ENCODE measurements around the gene RACGAP1.

Gene RACGAP1

DNA sequence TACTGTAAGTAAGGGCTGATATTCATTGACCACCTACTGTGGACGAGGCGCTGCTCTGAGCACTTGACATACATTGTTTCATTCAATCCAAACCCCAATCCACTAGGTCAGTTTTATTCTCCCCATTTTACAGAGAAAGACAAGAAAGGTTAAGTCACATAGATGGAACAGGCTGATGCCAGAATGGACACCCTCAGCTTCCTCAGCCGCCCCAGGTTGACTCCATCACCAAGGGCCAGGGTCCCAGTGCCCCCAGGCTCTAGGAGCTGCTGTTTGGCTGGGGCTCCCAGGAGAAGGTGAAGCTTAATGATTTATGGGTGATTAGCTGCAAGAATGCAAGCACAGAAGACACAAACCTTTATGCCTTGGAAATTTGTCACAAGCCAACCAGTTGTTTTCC lies 75.4 kb downstream of the RACGAP1 start:
- no peak overlapping the region for H3K4me3 ChIP-seq (ENCODE audit: low read length)
- TF ChIP-seq ZNF274 (IDR thresholded peaks at IDR 0.05; ENCODE audit: low read depth, low read length): no peak

DNA sequence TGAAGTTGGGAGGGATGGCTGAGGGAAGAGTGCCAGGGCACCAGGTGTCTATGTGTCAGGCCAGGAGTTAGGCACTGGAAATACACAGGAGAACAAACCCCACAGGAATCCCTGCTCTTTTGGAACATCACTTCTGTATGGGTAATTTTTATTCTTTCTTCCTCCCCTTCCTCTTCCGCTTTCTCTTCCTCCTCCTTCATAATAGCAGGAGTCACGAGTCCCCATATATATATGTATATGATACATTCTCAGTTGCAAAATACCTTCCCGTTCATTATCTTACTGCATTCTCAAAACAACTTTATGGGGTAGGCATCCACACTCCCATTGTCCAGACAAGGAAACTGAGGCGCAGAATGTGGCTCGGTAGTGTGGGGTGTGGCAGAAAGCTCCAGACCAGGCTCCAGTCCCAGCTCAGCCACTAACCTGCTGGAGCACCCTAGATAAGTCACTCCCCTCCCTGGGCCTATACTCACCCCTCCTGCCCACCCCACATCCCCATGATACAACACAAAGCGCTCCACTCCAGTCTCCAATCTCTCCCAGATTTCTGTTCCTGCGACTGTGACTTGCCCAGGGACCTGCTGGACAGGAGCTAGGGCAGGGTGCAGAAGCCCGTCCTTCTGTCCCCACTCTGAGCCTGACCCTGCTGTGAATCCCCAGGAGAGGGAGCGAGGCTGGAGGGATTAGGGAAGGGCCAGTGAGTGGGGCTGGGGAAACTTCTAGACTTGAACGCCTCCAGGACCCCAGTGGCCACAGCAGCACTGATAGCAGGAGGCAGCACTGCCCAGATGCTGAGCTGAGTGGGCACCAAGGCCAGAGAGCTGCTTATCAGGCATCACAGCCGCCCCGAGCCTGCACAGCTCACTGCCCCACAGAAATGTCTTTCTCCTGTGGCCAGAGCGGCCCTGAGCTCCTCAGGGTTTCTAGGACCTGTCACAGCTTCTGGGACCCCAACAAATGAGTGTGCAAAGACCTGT lies 76.1 kb downstream of the RACGAP1 start:
- TF ChIP-seq ZNF274 (IDR thresholded peaks at IDR 0.05; ENCODE audit: low read depth, low read length): no peak
- H3K4me3 ChIP-seq (ENCODE audit: low read length): no peak overlapping the region

- no peak overlapping the region for H3K4me3 ChIP-seq (ENCODE audit: low read length)
- TF ChIP-seq ZNF274 (IDR thresholded peaks at IDR 0.05; ENCODE audit: low read depth, low read length): no peak
These were observed 77.6 kb downstream of the RACGAP1 start for GRCh38 chr12:49947593-49948226.

- no peak for TF ChIP-seq ZNF274 (IDR thresholded peaks at IDR 0.05; ENCODE audit: low read depth, low read length)
- no peak overlapping the region for H3K4me3 ChIP-seq (ENCODE audit: low read length)
These were observed 78.8 kb downstream of the RACGAP1 start for GRCh38 chr12:49946497-49946896.

DNA sequence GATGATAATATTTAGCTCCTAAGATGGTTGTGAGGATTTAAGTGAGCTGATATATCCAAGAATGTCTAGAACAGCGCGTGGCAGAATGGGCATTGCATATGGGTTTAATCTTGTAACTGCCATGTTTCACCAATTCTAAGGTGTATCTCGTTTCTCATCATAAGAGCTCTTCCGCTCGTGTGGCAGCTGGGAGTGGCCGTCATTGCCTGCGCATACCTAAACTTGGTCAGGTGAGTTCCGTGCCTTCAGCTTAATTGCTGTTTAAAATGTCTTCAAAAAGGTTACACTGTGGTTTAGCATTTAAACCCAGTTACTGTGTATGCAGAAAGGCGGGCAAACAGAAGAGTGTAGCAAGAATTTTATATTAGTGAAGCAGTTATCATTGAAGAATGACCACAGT lies 79.2 kb downstream of the RACGAP1 start:
- TF ChIP-seq ZNF274 (IDR thresholded peaks at IDR 0.05; ENCODE audit: low read depth, low read length): no peak
- no peak overlapping the region for H3K4me3 ChIP-seq (ENCODE audit: low read length)

DNA sequence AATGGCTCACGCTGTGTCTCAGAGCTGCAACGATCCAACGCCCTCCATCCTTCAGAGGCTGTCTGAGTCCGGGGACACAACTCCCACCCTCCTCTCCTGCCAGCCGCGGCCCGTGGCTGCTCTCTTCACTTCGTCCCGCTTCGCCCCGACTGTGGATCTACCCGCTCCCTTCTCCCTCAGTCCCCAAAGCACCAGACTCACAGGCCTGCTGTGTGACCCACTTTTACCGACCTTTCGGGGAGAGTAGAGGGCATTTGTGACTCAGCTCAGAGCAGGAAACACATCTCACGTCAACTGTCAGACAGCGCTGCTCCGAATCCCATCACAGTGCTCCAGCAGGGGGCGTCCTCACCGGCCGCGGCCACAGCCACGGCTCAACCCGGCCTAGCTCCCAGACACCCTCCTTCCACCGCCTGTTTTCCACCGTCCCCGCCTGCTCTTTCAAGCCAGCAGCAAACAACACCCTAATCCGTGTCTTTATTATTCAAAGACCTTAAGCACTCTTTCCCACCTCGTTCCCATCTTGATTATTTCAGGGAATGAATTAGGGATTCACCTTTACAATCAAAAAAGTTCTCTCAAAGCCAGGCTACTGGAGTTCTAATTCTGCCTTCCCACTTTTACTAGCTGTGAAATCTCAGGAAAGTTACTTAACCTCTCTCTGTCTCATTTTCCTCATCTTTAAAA lies 79.8 kb downstream of the RACGAP1 start:
- H3K4me3 ChIP-seq (ENCODE audit: low read length): no peak overlapping the region

DNA sequence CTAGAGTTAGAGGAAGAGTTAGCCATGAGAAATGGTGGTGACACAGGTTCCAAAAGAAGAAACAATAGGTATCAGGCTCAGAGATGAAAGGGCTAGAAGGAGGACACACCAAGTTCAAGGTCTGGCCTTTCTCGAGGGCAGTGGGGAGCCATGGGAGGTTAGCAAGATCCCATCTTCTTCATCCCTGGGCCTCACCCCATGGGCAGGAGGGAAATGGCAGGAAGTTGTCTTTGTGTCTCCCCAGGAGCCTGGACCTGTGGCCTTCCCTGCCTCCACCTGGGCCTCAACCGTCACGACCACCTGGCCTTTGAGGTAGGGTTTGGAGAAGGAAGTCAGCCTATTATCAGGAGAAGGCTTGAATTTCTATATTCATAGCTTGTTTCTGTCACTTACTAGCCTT lies 80.6 kb downstream of the RACGAP1 start:
- no peak overlapping the region for H3K4me3 ChIP-seq (ENCODE audit: low read length)
- TF ChIP-seq ZNF274 (IDR thresholded peaks at IDR 0.05; ENCODE audit: low read depth, low read length): no peak

More for the DNA sequence above, 79.8 kb downstream of the RACGAP1 start:
- no peak for TF ChIP-seq ZNF274 (IDR thresholded peaks at IDR 0.05; ENCODE audit: low read depth, low read length)

- no peak overlapping the region for H3K4me3 ChIP-seq (ENCODE audit: low read length)
- no peak for TF ChIP-seq ZNF274 (IDR thresholded peaks at IDR 0.05; ENCODE audit: low read depth, low read length)
These were observed 81.2 kb downstream of the RACGAP1 start for GRCh38 chr12:49944046-49944445.

- no peak for TF ChIP-seq ZNF274 (IDR thresholded peaks at IDR 0.05; ENCODE audit: low read depth, low read length)
- no peak overlapping the region for H3K4me3 ChIP-seq (ENCODE audit: low read length)
These were observed 81.7 kb downstream of the RACGAP1 start for GRCh38 chr12:49943625-49943960.

DNA sequence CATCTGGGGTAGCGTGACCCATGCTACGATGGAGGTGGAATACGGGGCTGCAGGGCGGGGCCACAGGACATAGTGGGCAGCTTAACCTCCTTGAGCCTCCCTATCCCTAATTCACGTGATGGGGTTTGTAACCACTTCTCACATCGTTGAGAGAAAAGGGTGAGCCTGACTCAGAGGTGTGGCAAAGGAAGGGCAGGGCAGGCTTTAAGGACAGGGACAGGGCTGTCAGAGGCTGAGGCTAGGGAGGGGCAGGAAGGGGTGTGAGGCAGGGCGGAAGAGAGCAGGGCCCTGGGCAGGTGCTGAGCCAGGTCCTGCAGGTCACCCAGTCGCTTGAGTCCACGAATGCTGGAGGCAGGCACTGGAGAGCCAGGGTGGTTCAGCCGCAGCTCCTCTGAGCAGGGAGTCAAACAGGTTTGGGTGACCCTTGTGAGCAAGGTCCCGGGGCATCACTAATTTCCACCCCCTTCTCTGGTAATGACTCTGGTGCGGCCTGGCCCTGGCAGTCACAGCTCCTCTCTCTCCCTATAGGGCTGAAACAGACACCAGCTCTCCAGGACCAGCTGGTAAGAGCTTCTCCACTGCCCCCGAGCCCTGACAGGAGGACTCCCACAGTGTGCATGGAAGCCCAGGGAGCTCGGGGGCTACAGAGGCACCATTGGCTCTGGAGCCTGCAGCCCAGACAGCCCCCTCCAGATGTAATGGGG lies 82.2 kb downstream of the RACGAP1 start:
- H3K4me3 ChIP-seq (ENCODE audit: low read length): no peak overlapping the region
- no peak for TF ChIP-seq ZNF274 (IDR thresholded peaks at IDR 0.05; ENCODE audit: low read depth, low read length)

DNA sequence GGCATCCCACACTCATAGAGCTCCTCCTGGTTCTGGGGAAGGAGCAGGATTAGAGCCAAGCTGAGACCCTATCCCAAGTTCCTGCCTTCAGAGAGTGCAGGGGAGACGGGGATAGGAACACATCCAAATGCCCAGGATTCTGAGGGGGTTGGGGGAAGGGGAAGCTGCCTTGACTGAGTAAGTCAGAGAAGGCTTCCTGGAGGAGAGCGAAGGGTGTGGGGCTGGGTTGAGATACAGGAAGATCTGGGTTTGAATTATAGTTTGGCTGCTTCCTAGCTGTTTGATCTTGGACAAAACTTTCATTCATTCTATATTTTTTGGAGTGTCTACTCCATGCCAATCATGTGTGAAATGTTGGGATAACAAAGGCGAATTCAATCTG lies 82.8 kb downstream of the RACGAP1 start:
- no peak for TF ChIP-seq ZNF274 (IDR thresholded peaks at IDR 0.05; ENCODE audit: low read depth, low read length)
- no peak overlapping the region for H3K4me3 ChIP-seq (ENCODE audit: low read length)

DNA sequence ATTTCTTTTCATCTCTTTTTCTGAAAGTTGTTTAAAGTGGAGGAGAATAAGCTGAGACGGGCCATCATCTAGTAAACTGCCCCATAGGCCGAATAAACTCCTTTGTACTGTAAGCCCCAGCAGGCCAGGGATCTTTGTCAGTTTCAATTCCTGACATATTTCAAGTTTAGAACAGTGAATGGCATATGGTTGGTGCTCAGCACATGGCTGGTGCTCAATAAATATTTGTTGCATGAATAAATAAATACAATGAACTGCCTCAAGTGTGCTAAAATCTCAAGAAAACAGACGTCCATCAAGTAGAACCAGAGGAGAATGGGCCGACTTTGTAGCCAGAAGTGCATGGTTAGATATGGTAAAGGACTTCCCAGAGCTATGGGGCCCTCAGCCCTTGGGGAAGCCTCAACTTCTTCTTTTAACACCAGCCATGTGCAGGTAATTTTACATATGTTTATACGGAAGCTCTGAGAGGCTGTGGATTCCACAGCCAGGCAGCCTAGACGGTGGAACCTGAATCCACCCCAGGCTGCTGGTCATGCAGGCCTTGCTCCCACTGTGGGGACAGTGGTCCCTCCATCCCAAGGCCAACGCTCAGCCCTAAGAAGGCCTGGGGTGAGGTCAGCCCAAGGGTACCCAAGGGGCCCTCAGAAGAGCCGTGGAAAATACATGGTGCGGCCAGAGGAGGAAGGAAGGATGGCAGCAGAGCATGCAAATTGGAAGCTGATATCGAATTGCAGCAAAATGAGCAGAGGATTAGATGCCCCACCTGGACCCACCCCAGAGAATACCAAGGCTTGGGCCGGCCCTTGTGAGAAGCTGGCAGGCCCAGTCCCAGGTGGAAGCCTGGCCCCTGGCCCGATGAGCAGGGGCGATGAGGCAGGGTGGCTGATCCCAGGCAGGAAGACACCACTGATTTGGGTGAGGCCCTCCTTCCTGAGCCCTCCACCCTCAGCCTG lies 83.5 kb downstream of the RACGAP1 start:
- TF ChIP-seq ZNF274 (IDR thresholded peaks at IDR 0.05; ENCODE audit: low read depth, low read length): no peak
- H3K4me3 ChIP-seq (ENCODE audit: low read length): no peak overlapping the region

DNA sequence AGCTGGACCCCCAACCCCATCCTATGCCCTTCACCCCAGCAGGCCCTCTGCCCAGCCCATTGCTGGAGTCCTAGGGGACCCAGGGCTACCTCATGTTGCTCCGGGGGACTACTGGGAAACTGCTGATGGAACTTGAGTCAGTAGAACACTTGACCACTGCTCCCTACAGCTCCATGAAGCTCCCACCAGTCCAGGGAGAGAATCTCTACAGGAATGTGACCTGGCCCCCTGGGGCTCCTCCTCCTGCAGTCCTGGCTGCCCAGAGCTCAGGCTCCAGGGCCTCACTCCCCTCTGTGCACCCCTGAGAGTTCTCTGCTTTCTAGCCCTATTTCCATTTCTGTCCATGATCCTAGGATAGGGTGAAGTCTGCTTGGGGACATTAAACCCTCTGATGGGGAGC lies 85.6 kb downstream of the RACGAP1 start:
- no peak overlapping the region for H3K4me3 ChIP-seq (ENCODE audit: low read length)
- no peak for TF ChIP-seq ZNF274 (IDR thresholded peaks at IDR 0.05; ENCODE audit: low read depth, low read length)

Data from GM08714 (cell line).